Neural crest cell (in vitro differentiated cells): Measurements from ENCODE around the gene MTMR6. TPM values are rescaled to one million over a fixed set of nuclear protein-coding genes. Genes with fewer than 3 reads are reported as not detected.

Source experiments
- DNase-seq: peaks from one replicate; pipeline ENCODE4 v3.0.0; 2021; ENCODE audit warnings: low read depth, mixed read lengths, low spot score
- H3K27ac Mint-ChIP-seq: one replicate; pipeline ENCODE4 v1.8.0; 2021; ENCODE audit warnings: mild to moderate bottlenecking, mixed read lengths; ENCODE audit not compliant: unreplicated experiment
- H3K27me3 Mint-ChIP-seq: 2 replicates; pipeline ENCODE4 v1.8.0; 2021; ENCODE audit warnings: low read depth, mild to moderate bottlenecking, mixed read lengths
- H3K36me3 Mint-ChIP-seq: 2 replicates; pipeline ENCODE4 v1.8.0; 2021; ENCODE audit warnings: low read depth, mild to moderate bottlenecking, mixed read lengths
- H3K4me1 Mint-ChIP-seq: 2 replicates; pipeline ENCODE4 v1.8.0; 2021; ENCODE audit warnings: mixed read lengths
- H3K4me3 Mint-ChIP-seq: one replicate; pipeline ENCODE4 v1.8.0; 2021; ENCODE audit warnings: mild to moderate bottlenecking, mixed read lengths
- H3K9me3 Mint-ChIP-seq: 2 replicates; pipeline ENCODE4 v1.8.0; 2021; ENCODE audit warnings: mixed read lengths
- CTCF ChIP-seq: fragments of 200-600 bp; sonication (generic); conservative IDR thresholded peaks from 2 replicates; pipeline ENCODE4 v1.5.0; 2021; ENCODE audit warnings: antibody characterized with exemption, mild to moderate bottlenecking
- total RNA-seq: library from RNA; stranded (reverse); gene quantifications from 2 replicates; pipeline ENCODE4 v1.2.1, GENCODE V29; 2021

MTMR6 gene
- total RNA-seq, 1 donor from 2014 or later = 14.5 TPM

DNA sequence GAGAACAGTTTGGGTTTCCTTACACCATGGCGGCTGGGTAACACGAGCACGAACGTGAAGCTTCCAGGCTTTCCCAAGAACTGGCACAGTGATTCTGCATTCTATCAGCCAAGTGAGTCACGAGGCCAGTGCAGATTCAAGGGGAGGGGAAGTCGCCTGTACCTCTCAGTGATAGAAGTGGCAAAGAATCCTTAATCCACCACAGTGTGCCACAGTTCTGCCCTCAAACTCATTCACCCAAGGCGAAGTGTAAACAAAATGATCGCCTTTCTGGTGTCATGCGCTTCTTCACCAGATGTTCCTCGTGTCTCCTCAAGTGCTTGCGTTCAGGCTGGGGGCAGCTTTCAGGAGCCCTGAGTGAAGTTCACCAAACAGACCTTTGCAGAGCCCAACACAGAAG lies 90.3 kb downstream of the MTMR6 start:
- Mint-ChIP-seq H3K27me3 (no peaks in the 10 kb centered on the region), H3K4me1 (peaks cover 5% of the 10 kb centered on the region), H3K36me3 (peaks cover 1% of the 10 kb centered on the region), H3K4me3 (no peak overlapping the region), H3K27ac (no peak overlapping the region), H3K9me3 (peaks cover 2% of the 10 kb centered on the region)
- DNase-seq = no peak
- no peak for TF ChIP-seq CTCF

Other genes starting within 250 kb of the MTMR6 start
- gene PABPC3, start 191.4 kb downstream of the MTMR6 start, total RNA-seq = 0.14 TPM in 2 replicates
- 3.9 and 4.1 TPM in 2 replicates for gene AMER2, start 115.2 kb downstream of the MTMR6 start, total RNA-seq
- 81.7 and 81.9 TPM in 2 replicates for gene NUP58, start 14.1 kb upstream of the MTMR6 start, total RNA-seq
- 3.4 and 3.7 TPM in 2 replicates for gene ATP8A2, start 84.5 kb upstream of the MTMR6 start, total RNA-seq